PFSK-1 (cell line): ENCODE data around the gene BARHL1.

Experiments used
- FOXP2 ChIP-seq: optimal IDR thresholded peaks from 2 replicates; pipeline ENCODE3; 2011; ENCODE audit warnings: borderline replicate concordance, control low read depth, inconsistent platforms; ENCODE audit not compliant: insufficient read depth; ENCODE audit errors: extremely low read length, extremely low read depth
- POLR2AphosphoS5 ChIP-seq: IDR thresholded peaks from 2 replicates; pipeline ENCODE4 v1.6.1; 2012; ENCODE audit warnings: low read depth, mild to moderate bottlenecking, control low read depth, low read length, moderate library complexity
- REST ChIP-seq, 2 experiments: IDR thresholded peaks; 2 replicates each; pipeline versions ENCODE4 v1.6.1 to v1.8.0; 2011 to 2012; ENCODE audit warnings: low read depth in 2 of 2, low read length in 2 of 2, control low read depth in 1 of 2, inconsistent platforms in 1 of 2, mild to moderate bottlenecking in 1 of 2, moderate library complexity in 1 of 2; ENCODE audit not compliant: insufficient read depth in 1 of 2
- SIN3A ChIP-seq: IDR thresholded peaks from 2 replicates; pipeline ENCODE4 v1.6.1; 2012; ENCODE audit warnings: mild to moderate bottlenecking, low read length, moderate library complexity, borderline replicate concordance; ENCODE audit not compliant: insufficient read depth
- TAF1 ChIP-seq: IDR thresholded peaks from 2 replicates; pipeline ENCODE4 v1.6.1; 2012; ENCODE audit warnings: low read length, control low read depth, borderline replicate concordance; ENCODE audit not compliant: insufficient read depth

Gene BARHL1

GRCh38 chr9:132548751-132549640 is 33.4 kb upstream of the BARHL1 start:
- no peak for TF ChIP-seq POLR2AphosphoS5
- no peak for TF ChIP-seq TAF1
- TF ChIP-seq FOXP2: no peak
- TF ChIP-seq SIN3A: no peak
- no peak for TF ChIP-seq REST (IDR thresholded peaks at IDR 0.05; ENCODE audit: insufficient read depth in 1 of 2, low read depth in 2 of 2, low read length in 2 of 2)

GRCh38 chr9:132551556-132551955 is 30.9 kb upstream of the BARHL1 start:
- no peak for TF ChIP-seq FOXP2
- TF ChIP-seq REST (IDR thresholded peaks at IDR 0.05; ENCODE audit: insufficient read depth in 1 of 2, low read depth in 2 of 2, low read length in 2 of 2): no peak
- no peak for TF ChIP-seq SIN3A
- TF ChIP-seq TAF1: no peak
- no peak for TF ChIP-seq POLR2AphosphoS5

DNA sequence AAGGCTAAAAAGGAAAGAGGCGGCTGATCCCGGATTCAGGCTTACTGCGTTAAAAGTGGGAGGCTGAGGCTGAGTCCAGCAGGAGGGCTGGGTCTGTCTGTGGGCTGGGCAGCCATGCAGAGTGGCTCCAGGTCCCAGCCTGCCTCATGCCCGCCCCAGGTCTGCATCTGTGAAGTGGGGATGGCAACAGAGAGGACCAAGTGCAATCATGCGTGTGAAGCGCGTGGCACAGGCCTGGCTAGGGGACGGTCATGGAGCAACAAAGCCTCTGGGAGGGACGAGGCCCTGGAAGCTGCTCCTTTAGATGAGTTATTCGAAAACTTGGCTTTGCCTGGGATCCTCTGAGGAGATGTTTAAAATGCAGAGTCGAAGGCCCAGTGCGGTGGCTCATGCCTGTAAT is 30.4 kb upstream of the BARHL1 start:
- TF ChIP-seq TAF1 (no peak), REST (IDR thresholded peaks at IDR 0.05; ENCODE audit: insufficient read depth in 1 of 2, low read depth in 2 of 2, low read length in 2 of 2) (no peak), POLR2AphosphoS5 (no peak), SIN3A (no peak), FOXP2 (no peak)

DNA sequence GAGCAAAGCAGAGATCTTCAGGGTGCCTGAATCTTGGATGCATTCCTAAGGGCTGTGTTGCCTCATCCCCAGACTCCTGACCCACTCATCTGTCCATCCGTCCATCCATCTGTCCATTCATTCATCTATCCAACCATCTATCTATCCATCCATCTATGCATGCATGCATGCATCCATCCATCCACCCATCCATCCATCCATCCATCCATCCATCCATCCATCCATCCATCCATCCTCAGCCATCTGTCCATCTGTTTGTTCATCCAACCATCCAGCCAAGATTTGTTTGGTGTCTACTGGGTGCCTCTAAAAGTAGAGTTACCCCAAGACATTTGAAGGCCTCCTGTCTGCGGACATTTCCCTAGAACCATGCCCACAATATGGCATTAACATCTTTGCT is 27.7 kb upstream of the BARHL1 start:
- no peak for TF ChIP-seq REST (IDR thresholded peaks at IDR 0.05; ENCODE audit: insufficient read depth in 1 of 2, low read depth in 2 of 2, low read length in 2 of 2)
- TF ChIP-seq TAF1: no peak
- TF ChIP-seq POLR2AphosphoS5: no peak
- no peak for TF ChIP-seq FOXP2
- TF ChIP-seq SIN3A: no peak

DNA sequence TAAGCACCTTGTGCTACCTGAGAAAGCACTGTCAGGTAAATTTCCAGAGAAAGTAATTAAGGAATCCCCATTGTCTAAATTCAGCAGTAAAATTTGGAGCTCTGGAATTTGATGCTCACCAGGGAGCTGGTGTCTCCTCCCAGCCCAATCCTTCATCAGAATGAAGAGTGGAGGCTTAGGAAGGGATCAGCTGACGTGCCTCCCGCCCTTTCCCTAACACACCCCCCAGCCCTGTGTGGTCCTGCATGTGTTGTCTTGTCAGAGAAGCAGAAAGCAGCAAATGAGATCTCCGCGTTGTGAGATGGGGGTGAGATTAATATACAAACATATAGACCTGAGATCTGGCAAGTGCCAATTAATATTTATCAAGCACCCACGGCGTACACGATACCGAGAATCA is 26.9 kb upstream of the BARHL1 start:
- TF ChIP-seq TAF1 (no peak), FOXP2 (no peak), SIN3A (no peak), POLR2AphosphoS5 (no peak), REST (IDR thresholded peaks at IDR 0.05; ENCODE audit: insufficient read depth in 1 of 2, low read depth in 2 of 2, low read length in 2 of 2) (no peak)
